Upper lobe of right lung (tissue), 1 donor: ENCODE results near the gene CLEC16A. TPM values are rescaled to one million over a fixed set of nuclear protein-coding genes. Genes with fewer than 3 reads are reported as not detected.

Experiments
- ATAC-seq: fragments of 200-7000 bp; cut with Tn5 transposase; one replicate; pipeline ENCODE4 v1.9.1; 2020; ENCODE audit warnings: mild to moderate bottlenecking, moderate library complexity
- DNase-seq: peaks from one replicate; pipeline ENCODE4 v3.0.0-alpha.2; 2020
- H3K27ac ChIP-seq: fragments of 200-600 bp; one replicate; pipeline ENCODE4 v1.8.0; 2022
- H3K27me3 ChIP-seq: fragments of 200-600 bp; one replicate; pipeline ENCODE4 v1.8.0; 2022; ENCODE audit warnings: mild to moderate bottlenecking
- H3K36me3 ChIP-seq: fragments of 200-600 bp; one replicate; pipeline ENCODE4 v1.8.0; 2022
- H3K4me1 ChIP-seq: fragments of 200-600 bp; one replicate; pipeline ENCODE4 v1.8.0; 2022
- H3K4me3 ChIP-seq: fragments of 200-600 bp; one replicate; pipeline ENCODE4 v1.8.0; 2022; ENCODE audit warnings: mild to moderate bottlenecking
- H3K9me3 ChIP-seq: fragments of 200-600 bp; one replicate; pipeline ENCODE4 v1.8.0; 2022
- CTCF ChIP-seq: fragments of 200-600 bp; IDR thresholded peaks from one replicate; pipeline ENCODE4 v1.8.0; 2022; ENCODE audit warnings: antibody characterized with exemption
- intact Hi-C: fragments of 100-400 bp; cut with DNase I; formaldehyde crosslinking; loops from one replicate; pipeline ENCODE4 v1.11.0; 2022
- total RNA-seq: library from RNA; stranded (reverse); fragmentation: NEBNext Ultra II Directional; extraction: Animal tissue kit (Norgen Biotek cat#: 25700); gene quantifications from one replicate; pipeline ENCODE4 v1.2.1, GENCODE V29; 2021
- donor health status: DM: no; HTN: yes; CAD: no; lungs with severe emphysema.

CLEC16A gene
- total RNA-seq, 1 donor from 2014 or later = 36.9 TPM

DNA sequence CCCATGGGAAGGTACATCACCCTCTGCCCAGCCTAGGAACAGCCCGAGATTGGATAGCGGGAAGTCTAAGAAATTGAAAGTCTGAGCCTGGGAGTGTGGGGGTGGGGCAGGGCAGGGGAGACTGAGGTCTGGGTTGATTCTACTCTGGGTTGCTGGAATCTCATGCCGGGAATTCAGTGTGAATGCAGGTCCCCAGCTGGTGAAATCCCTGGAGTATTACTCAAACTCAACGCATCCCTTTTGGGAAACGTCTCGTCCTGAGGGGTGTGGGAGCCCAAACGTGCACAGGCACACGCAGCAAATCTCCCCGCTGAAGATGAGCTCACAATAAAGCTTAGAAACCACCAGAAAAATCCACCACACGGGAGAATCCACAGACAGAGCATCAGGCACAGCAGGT is 256.2 kb downstream of the CLEC16A start:
- DNase-seq (no peak), ATAC-seq (no peak)
- no peak overlapping the region for H3K27ac ChIP-seq
- H3K4me1 ChIP-seq = peaks cover 2% of the 10 kb centered on the region
- H3K4me3 ChIP-seq = no peak overlapping the region
- H3K9me3 ChIP-seq = no peaks in the 10 kb centered on the region
- no peaks in the 10 kb centered on the region for H3K36me3 ChIP-seq
- intact Hi-C loops = no loop called here
- H3K27me3 ChIP-seq = no peaks in the 10 kb centered on the region
- no peak for TF ChIP-seq CTCF

GRCh38 chr16:11201498-11202259 is 257.3 kb downstream of the CLEC16A start:
- Histone ChIP-seq H3K9me3 (no peaks in the 10 kb centered on the region), H3K27ac (no peak overlapping the region), H3K27me3 (no peaks in the 10 kb centered on the region), H3K4me3 (no peak overlapping the region), H3K4me1 (peaks cover 13% of the 10 kb centered on the region), H3K36me3 (no peaks in the 10 kb centered on the region)
- intact Hi-C loops = no loop called here
- no peak for TF ChIP-seq CTCF
- DNase-seq (no peak), ATAC-seq (no peak)

- TF ChIP-seq CTCF = no peak
- H3K36me3 ChIP-seq = no peaks in the 10 kb centered on the region
- H3K27me3 ChIP-seq = no peaks in the 10 kb centered on the region
- H3K4me3 ChIP-seq = no peak overlapping the region
- H3K9me3 ChIP-seq = no peaks in the 10 kb centered on the region
- ATAC-seq (no peak), DNase-seq (no peak)
- H3K27ac ChIP-seq = no peak overlapping the region
- H3K4me1 ChIP-seq = peaks cover 14% of the 10 kb centered on the region
- intact Hi-C loops = no loop called here
These were observed 258.1 kb downstream of the CLEC16A start for GRCh38 chr16:11202260-11203091.

DNA sequence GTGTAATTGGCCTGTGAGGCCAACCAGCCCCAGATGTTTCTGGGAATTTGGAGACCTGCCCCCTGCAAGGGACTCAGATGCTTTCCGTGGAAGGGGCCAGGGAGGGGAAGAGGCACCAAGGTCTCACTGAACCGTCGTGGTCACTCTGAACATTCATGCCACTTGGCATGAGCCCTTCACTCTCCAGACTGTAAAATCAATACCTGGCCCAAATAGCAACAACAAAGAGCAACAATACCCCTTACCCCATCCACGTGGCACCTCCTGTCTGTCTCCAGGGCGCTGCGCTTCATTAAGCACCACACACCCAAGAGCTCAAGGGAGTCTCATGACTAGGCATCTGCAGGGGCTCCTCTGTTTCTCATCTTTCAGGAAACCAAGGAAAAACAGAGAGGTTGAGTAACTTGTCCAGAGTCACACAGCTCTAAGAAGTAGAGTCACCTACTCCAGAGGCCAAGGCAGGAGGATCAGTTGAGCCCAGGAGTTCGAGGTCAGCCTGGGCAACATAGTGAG is 258.8 kb downstream of the CLEC16A start:
- ATAC-seq (no peak), DNase-seq (no peak)
- H3K36me3 ChIP-seq = no peaks in the 10 kb centered on the region
- no peak overlapping the region for H3K4me3 ChIP-seq
- peaks cover 14% of the 10 kb centered on the region for H3K4me1 ChIP-seq
- intact Hi-C loops = no loop called here
- no peaks in the 10 kb centered on the region for H3K27me3 ChIP-seq
- H3K27ac ChIP-seq = no peak overlapping the region
- TF ChIP-seq CTCF = no peak
- H3K9me3 ChIP-seq = no peaks in the 10 kb centered on the region

GRCh38 chr16:11204513-11205047 is 260.2 kb downstream of the CLEC16A start:
- H3K36me3 ChIP-seq = no peaks in the 10 kb centered on the region
- peaks cover 14% of the 10 kb centered on the region for H3K4me1 ChIP-seq
- intact Hi-C loops = no loop called here
- no peak for ATAC-seq
- H3K27ac ChIP-seq = no peak overlapping the region
- no peaks in the 10 kb centered on the region for H3K27me3 ChIP-seq
- no peaks in the 10 kb centered on the region for H3K9me3 ChIP-seq
- no peak overlapping the region for H3K4me3 ChIP-seq
- DNase-seq = no peak
- no peak for TF ChIP-seq CTCF
